Endothelial cell of umbilical vein (primary cell): Measurements from ENCODE around the gene PDCD11. TPM values are rescaled to one million over a fixed set of nuclear protein-coding genes. Genes with fewer than 3 reads are reported as not detected.

Experiments
- BruUV-seq: library from RNA; stranded (reverse); fragments of 400-500 nt; replicated peaks from 2 replicates; lab custom pipeline; 2021; lab: Mats Ljungman, UMichigan
- CTCF ChIA-PET: fragments of 300-600, 350-600 bp; sonication (Branson Sonifier 250); formaldehyde crosslinking; loops from one replicate; lab custom pipeline; 2021; ENCODE audit warnings: antibody characterized with exemption, inconsistent platforms; lab: Charles Lee
- POLR2A ChIA-PET: fragments of 300-600, 350-600 bp; sonication (Branson Sonifier 250); formaldehyde crosslinking; loops from one replicate; lab custom pipeline; 2021; ENCODE audit warnings: antibody characterized with exemption, inconsistent platforms; lab: Charles Lee
- DNase-seq: peaks from one replicate; pipeline ENCODE4 v3.0.0-alpha.2; 2011; ENCODE audit warnings: low read depth, low spot score
- FAIRE-seq: peaks from 2 replicates; lab custom pipeline; 2011; peaks lifted over from hg19 to GRCh38; lab: Jason Lieb, UNC
- H2AFZ ChIP-seq: 2 replicates; pipeline ENCODE4 v1.6.0; 2012; ENCODE audit warnings: low read depth, low read length, control low read depth, inconsistent platforms
- H3K27ac ChIP-seq: 2 replicates; pipeline ENCODE4 v1.5.1; 2011; ENCODE audit warnings: low read depth, mild to moderate bottlenecking, control low read depth, low read length, moderate library complexity; ENCODE audit not compliant: insufficient read depth
- H3K27me3 ChIP-seq, 2 experiments: 2 replicates each; pipeline versions ENCODE4 v1.6.0 to v1.6.1; 2011; ENCODE audit warnings: low read length in 2 of 2, mixed read lengths in 1 of 2; ENCODE audit not compliant: control insufficient read depth in 2 of 2, insufficient read depth in 2 of 2
- H3K36me3 ChIP-seq, 2 experiments: 2 replicates in 1 of 2; 3 replicates in 1 of 2; pipeline ENCODE4 v1.5.1; 2011; ENCODE audit warnings: low read length in 2 of 2, mild to moderate bottlenecking in 1 of 2, moderate library complexity in 1 of 2; ENCODE audit not compliant: control insufficient read depth in 2 of 2, insufficient read depth in 2 of 2; ENCODE audit errors: extremely low read depth in 1 of 2
- H3K4me1 ChIP-seq: 3 replicates; pipeline ENCODE4 v1.5.1; 2011; ENCODE audit warnings: mild to moderate bottlenecking, low read length; ENCODE audit not compliant: control insufficient read depth, insufficient read depth; ENCODE audit errors: extremely low read depth
- H3K4me2 ChIP-seq: 2 replicates; pipeline ENCODE4 v1.6.1; 2011; ENCODE audit warnings: low read length, control low read depth, mixed read lengths; ENCODE audit not compliant: insufficient read depth
- H3K4me3 ChIP-seq, 3 experiments: fragments of 200-600 bp in 1 of 3; sonication (generic), shearing (Covaris generic) in 1 of 3; replicated peaks in 1 of 3; 2 replicates each; pipeline ENCODE4 v1.5.1; 2011 to 2016; ENCODE audit warnings: control low read depth in 3 of 3, low read length in 3 of 3, mild to moderate bottlenecking in 2 of 3, inconsistent platforms in 1 of 3, low read depth in 1 of 3, moderate library complexity in 1 of 3; ENCODE audit not compliant: insufficient read depth in 1 of 3
- H3K79me2 ChIP-seq: 2 replicates; pipeline ENCODE4 v1.6.0; 2012; ENCODE audit warnings: low read length, inconsistent platforms; ENCODE audit not compliant: control insufficient read depth, insufficient read depth
- H3K9ac ChIP-seq: replicated peaks from 2 replicates; pipeline ENCODE3; 2011; ENCODE audit warnings: low read length, control low read depth; ENCODE audit not compliant: insufficient read depth; ENCODE audit errors: extremely low read depth
- H3K9me1 ChIP-seq: replicated peaks from 3 replicates; pipeline ENCODE4 v1.6.0; 2011; ENCODE audit warnings: mild to moderate bottlenecking, low read length; ENCODE audit not compliant: control insufficient read depth, insufficient read depth; ENCODE audit errors: extremely low read depth
- H3K9me3 ChIP-seq: replicated peaks from 2 replicates; pipeline ENCODE4 v1.5.1; 2012; ENCODE audit warnings: low read length, inconsistent platforms; ENCODE audit not compliant: control insufficient read depth, insufficient read depth
- H4K20me1 ChIP-seq: replicated peaks from 2 replicates; pipeline ENCODE3; 2011; ENCODE audit warnings: mild to moderate bottlenecking, low read length; ENCODE audit not compliant: control insufficient read depth, insufficient read depth; ENCODE audit errors: extremely low read depth
- CTCF ChIP-seq, 2 donors: IDR thresholded peaks; 1 replicate in 1 of 2; 2 replicates in 1 of 2; pipeline ENCODE4 v1.5.1; 2011; ENCODE audit warnings: low read length in 2 of 2, mild to moderate bottlenecking in 2 of 2, moderate library complexity in 2 of 2, control low read depth in 1 of 2, inconsistent platforms in 1 of 2, low read depth in 1 of 2; ENCODE audit not compliant: insufficient read depth in 1 of 2; ENCODE audit errors: extremely low read depth in 1 of 2
- EZH2 ChIP-seq: IDR thresholded peaks from 2 replicates; pipeline ENCODE4 v1.6.1; 2012; ENCODE audit warnings: borderline replicate concordance, low read depth, mild to moderate bottlenecking, moderate library complexity, low read length, inconsistent platforms; ENCODE audit not compliant: severe bottlenecking
- FOS ChIP-seq: IDR thresholded peaks from 2 replicates; pipeline ENCODE4 v1.6.1; 2011; ENCODE audit warnings: mild to moderate bottlenecking, low read length, moderate library complexity, borderline replicate concordance; ENCODE audit not compliant: insufficient read depth
- GATA2 ChIP-seq: IDR thresholded peaks from 2 replicates; pipeline ENCODE4 v1.7.0; 2011; ENCODE audit warnings: low read depth, mild to moderate bottlenecking, moderate library complexity, mixed read lengths, low read length; ENCODE audit not compliant: insufficient read length, insufficient read depth
- JUN ChIP-seq: IDR thresholded peaks from 2 replicates; pipeline ENCODE4 v1.6.1; 2011; ENCODE audit warnings: borderline replicate concordance, low read depth; ENCODE audit not compliant: insufficient read length, insufficient read depth
- MYC ChIP-seq: IDR thresholded peaks from one replicate; pipeline ENCODE4 v1.6.1; 2011; ENCODE audit warnings: mild to moderate bottlenecking, low read depth, low read length
- POLR2A ChIP-seq: IDR thresholded peaks from 2 replicates; pipeline ENCODE4 v1.6.1; 2012; ENCODE audit warnings: low read depth, mild to moderate bottlenecking, control low read depth, low read length
- POLR2AphosphoS5 ChIP-seq: IDR thresholded peaks from 2 replicates; pipeline ENCODE4 v1.6.1; 2012; ENCODE audit warnings: low read depth, mild to moderate bottlenecking, control low read depth, low read length, moderate library complexity; ENCODE audit not compliant: insufficient read depth
- dilution Hi-C: fragments of 300-500 bp; cut with MboI; formaldehyde crosslinking; loops from one replicate; pipeline ENCODE4 v1.15.0; 2019; ENCODE audit warnings: low sequenced_read_pairs; ENCODE audit not compliant: extremely low pct_ligation_motif_present
- intact Hi-C: fragments of 100-400 bp; cut with micrococcal nuclease; formaldehyde crosslinking; loops from one replicate; pipeline ENCODE4 v1.10.0; 2022
- polyA plus RNA-seq, 4 experiments: library from polyadenylated mRNA; depleted of rRNA in 3 of 4; stranded (reverse) in 3 of 4; unstranded in 1 of 4; fragments of >200 nt; gene quantifications; 2 replicates each; pipeline versions ENCODE4 v1.2.1 to v1.2.3, GENCODE V29; 2011 to 2012; ENCODE audit warnings: missing spikeins in 1 of 4
- total RNA-seq: library from RNA; stranded (reverse); gene quantifications from 2 replicates; pipeline ENCODE4 v1.2.3, GENCODE V29; 2021
- TF ChIP-seq, protein P1 (sequence below): IDR thresholded peaks from 2 replicates; pipeline ENCODE4 v1.6.1; 2011; ENCODE audit not compliant: insufficient read depth, insufficient read length

PDCD11 gene
- total and polyA plus RNA-seq, 2 donors (not counting 3 experiments of a cell fraction or from before 2014, with no cell fraction given), result 12.6 to 52.7 TPM

- Histone ChIP-seq H3K4me2 (peak overlapping the region; percentile 72), H3K36me3 (peaks cover 5 to 12% of the 10 kb centered on the region in 2 experiments), H3K27ac (peak overlapping the region; percentile 34), H3K79me2 (peaks cover 62% of the 10 kb centered on the region), H3K9me1 (no peaks in the 10 kb centered on the region), H3K4me1 (peaks cover 16% of the 10 kb centered on the region), H4K20me1 (no peaks in the 10 kb centered on the region), H3K4me3 (peak overlapping the region; percentile 65 to 89 (median 81)), H3K9ac (peak overlapping the region; percentile 80), H3K27me3 (no peaks in the 10 kb centered on the region), H2AFZ (peak overlapping the region; percentile 70), H3K9me3 (no peaks in the 10 kb centered on the region)
- dilution Hi-C loops (no loop called here), intact Hi-C loops (loop anchor here (1.0 kb wide), 2 partner anchors 28 to 46 kb away; no protein-coding TSS in a partner anchor)
- no peak for FAIRE-seq
- BruUV-seq, result TSS peak; percentile 65
- TF ChIP-seq, protein P1, sequence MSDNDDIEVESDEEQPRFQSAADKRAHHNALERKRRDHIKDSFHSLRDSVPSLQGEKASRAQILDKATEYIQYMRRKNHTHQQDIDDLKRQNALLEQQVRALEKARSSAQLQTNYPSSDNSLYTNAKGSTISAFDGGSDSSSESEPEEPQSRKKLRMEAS, result no peak
- TF ChIP-seq MYC (no peak), CTCF (IDR thresholded peaks at IDR 0.05; ENCODE audit: extremely low read depth in 1 of 2, insufficient read depth in 1 of 2, low read depth in 1 of 2, low read length in 2 of 2) (no peak), GATA2 (no peak), POLR2A (no peak), EZH2 (no peak), FOS (no peak), JUN (no peak), POLR2AphosphoS5 (no peak)
- ChIA-PET POLR2A (no interaction called here), CTCF (interaction anchor here (0.9 to 1.9 kb wide), 4 partner anchors 9 to 479 kb away, joined by 3 to 5 read pairs (median 4); partner anchors contain the start of gene CNNM2)
- DNase-seq, result no peak
Observed at GRCh38 chr10:103396789-103397087, 312 bp downstream of the PDCD11 start.
